NCI-H146 (cell line): Measurements from ENCODE around the gene TOX4.
"Not testable (repeated sequence)": the region's sequence is repeated elsewhere in the genome, so short reads cannot be mapped to it uniquely, and the experiment has no call there.

Source experiments
- DNase-seq: peaks from one replicate; lab custom pipeline; 2025; lab: John Stamatoyannopoulos, UW

The TOX4 gene

GRCh38 chr14:21476925-21477681 is at the start of gene TOX4, which contains the start of gene RAB2B:
TSS of gene TOX4 (plus strand) at chr14:21477195. CDS start at chr14:21477279, 84 bp downstream.
TSS of gene RAB2B (minus strand) at chr14:21476959. CDS start at chr14:21476872, 87 bp downstream.
- peak; percentile 98 for DNase-seq

- DNase-seq: no peak
Observed at GRCh38 chr14:21428930-21429329, 48.1 kb upstream of the TOX4 start.

- DNase-seq: no peak
Observed at GRCh38 chr14:21431126-21431525, 45.9 kb upstream of the TOX4 start.

- no peak for DNase-seq
Observed at GRCh38 chr14:21436567-21437062, 40.4 kb upstream of the TOX4 start.

GRCh38 chr14:21437063-21437901 is 39.7 kb upstream of the TOX4 start:
- peak; percentile 99 for DNase-seq

- DNase-seq: no peak
Observed at GRCh38 chr14:21440859-21441258, 36.1 kb upstream of the TOX4 start.

GRCh38 chr14:21442657-21443056 is 34.3 kb upstream of the TOX4 start:
- not testable (repeated sequence) for DNase-seq

GRCh38 chr14:21449899-21450216 is 27.1 kb upstream of the TOX4 start:
- DNase-seq: no peak

- DNase-seq: peak; percentile 31
Observed at GRCh38 chr14:21454843-21455544, 22.0 kb upstream of the TOX4 start.

- no peak for DNase-seq
Observed at GRCh38 chr14:21455592-21455911, 21.4 kb upstream of the TOX4 start.

GRCh38 chr14:21455912-21456667 is 20.9 kb upstream of the TOX4 start, which contains the start of gene CHD8:
TSS of gene CHD8 (minus strand) at chr14:21456123. CDS start at chr14:21431643, 24,480 bp downstream.
- peak; percentile 99 for DNase-seq

- DNase-seq: no peak
Observed at GRCh38 chr14:21467616-21468015, 9.4 kb upstream of the TOX4 start.

- DNase-seq: no peak
Observed at GRCh38 chr14:21475767-21476522, 1.1 kb upstream of the TOX4 start.

- no peak for DNase-seq
Observed at GRCh38 chr14:21476523-21476924, 471 bp upstream of the TOX4 start.

GRCh38 chr14:21486640-21487087 is 9.7 kb downstream of the TOX4 start:
- DNase-seq: no peak

- DNase-seq: no peak
Observed at GRCh38 chr14:21494902-21495762, 18.1 kb downstream of the TOX4 start.

GRCh38 chr14:21496453-21496852 is 19.5 kb downstream of the TOX4 start:
- DNase-seq: no peak

- DNase-seq: peak; percentile 63
Observed at GRCh38 chr14:21498540-21499526, 21.8 kb downstream of the TOX4 start.

GRCh38 chr14:21501568-21501967 is 24.6 kb downstream of the TOX4 start:
- no peak for DNase-seq
